ENCODE results near the gene TLNRD1.

The TLNRD1 gene

DNA sequence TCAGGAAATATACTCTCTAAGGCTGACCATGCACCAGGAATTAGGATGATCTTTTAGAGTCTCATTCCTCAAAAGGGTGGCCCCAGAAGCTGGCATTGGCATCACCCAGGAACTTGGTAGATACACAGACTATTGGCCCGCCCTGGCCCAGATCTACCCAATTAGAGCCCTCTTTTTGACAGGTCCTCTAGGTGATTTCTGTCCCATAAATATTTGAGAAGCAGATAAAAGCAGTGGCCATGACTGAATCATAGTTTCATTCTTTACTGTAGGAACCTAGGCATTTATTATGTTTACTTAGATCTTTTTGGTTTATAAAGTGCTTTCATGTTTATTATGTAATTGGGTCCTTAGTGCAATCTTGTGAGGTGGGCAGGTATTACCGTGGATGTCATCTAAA is 7.6 kb downstream of the TLNRD1 start:
- no peak for DNase-seq (ENCODE audit: low read depth in 2 of 2)
- H3K4me3 ChIP-seq (replicated peaks in 1 of 2; ENCODE audit: low read depth in 2 of 2, low read length in 2 of 2): no peak overlapping the region
- TF ChIP-seq, protein P1, sequence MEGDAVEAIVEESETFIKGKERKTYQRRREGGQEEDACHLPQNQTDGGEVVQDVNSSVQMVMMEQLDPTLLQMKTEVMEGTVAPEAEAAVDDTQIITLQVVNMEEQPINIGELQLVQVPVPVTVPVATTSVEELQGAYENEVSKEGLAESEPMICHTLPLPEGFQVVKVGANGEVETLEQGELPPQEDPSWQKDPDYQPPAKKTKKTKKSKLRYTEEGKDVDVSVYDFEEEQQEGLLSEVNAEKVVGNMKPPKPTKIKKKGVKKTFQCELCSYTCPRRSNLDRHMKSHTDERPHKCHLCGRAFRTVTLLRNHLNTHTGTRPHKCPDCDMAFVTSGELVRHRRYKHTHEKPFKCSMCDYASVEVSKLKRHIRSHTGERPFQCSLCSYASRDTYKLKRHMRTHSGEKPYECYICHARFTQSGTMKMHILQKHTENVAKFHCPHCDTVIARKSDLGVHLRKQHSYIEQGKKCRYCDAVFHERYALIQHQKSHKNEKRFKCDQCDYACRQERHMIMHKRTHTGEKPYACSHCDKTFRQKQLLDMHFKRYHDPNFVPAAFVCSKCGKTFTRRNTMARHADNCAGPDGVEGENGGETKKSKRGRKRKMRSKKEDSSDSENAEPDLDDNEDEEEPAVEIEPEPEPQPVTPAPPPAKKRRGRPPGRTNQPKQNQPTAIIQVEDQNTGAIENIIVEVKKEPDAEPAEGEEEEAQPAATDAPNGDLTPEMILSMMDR (IDR thresholded peaks at IDR 0.05; ENCODE audit: low read depth, low read length): no peak

DNA sequence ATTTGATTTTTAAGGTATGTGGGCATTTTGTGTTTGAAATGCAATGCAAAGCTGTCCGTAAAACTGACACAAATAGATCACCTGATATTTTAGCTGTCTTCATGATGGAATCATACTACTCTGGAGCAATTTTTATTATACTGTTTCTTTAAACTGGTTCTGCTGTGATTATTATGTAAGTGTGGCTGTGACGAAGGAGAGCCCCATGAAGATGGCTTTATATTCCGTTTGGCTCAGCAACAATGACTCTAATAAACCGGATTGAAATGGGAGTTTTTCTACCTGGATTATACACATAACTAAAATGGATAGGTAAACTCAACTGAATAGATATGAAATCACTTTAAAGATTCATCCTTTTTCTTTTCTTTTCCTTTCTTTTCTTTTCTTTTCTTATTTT is 9.4 kb downstream of the TLNRD1 start:
- TF ChIP-seq, protein P1 (IDR thresholded peaks at IDR 0.05; ENCODE audit: low read depth, low read length): no peak
- DNase-seq (ENCODE audit: low read depth in 2 of 2): no peak
- no peak overlapping the region for H3K4me3 ChIP-seq (replicated peaks in 1 of 2; ENCODE audit: low read depth in 2 of 2, low read length in 2 of 2)

DNA sequence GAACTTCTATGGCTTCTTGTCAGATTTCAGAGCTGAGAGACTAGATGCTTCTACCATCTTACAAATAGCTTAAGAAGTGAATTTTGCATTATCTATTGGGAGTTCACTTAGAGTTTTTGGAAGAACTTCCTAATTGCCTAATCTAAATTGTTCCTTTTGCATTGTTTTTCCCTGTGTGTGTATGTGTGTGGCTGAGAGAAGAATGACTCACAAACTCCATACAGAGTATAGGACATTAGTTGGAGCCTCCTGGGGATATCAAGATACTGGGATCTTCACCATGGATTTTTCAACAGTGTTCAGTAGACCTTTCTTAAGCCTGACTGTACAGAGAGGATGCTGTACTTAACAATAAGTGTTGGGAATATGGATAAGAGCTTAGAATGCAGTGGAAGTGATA is 10.9 kb downstream of the TLNRD1 start:
- TF ChIP-seq, protein P1 (IDR thresholded peaks at IDR 0.05; ENCODE audit: low read depth, low read length): no peak
- peak; percentile 65 to 71 for DNase-seq (ENCODE audit: low read depth in 2 of 2)
- H3K4me3 ChIP-seq (replicated peaks in 1 of 2; ENCODE audit: low read depth in 2 of 2, low read length in 2 of 2): no peak overlapping the region

DNA sequence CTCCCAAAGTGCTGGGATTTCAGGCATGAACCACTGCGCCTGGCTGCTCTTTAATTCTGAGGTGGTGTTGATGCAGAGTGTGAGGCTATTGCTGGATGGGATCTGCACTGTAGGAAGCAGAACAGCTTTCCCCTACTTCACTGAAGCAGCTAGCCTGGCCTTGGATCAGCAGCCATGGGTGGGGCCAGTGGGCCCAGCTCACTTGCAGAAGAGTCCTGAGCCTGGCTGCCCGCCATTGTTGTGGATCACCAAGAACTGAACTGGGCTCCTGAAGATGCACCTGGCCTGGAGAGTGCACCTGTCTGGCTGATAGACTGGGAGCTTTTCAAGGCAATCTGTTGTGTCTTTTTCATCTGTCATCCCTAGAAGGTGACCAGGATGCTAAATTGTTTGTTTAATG is 11.9 kb downstream of the TLNRD1 start:
- no peak for DNase-seq (ENCODE audit: low read depth in 2 of 2)
- no peak overlapping the region for H3K4me3 ChIP-seq (replicated peaks in 1 of 2; ENCODE audit: low read depth in 2 of 2, low read length in 2 of 2)
- TF ChIP-seq, protein P1 (IDR thresholded peaks at IDR 0.05; ENCODE audit: low read depth, low read length): no peak

DNA sequence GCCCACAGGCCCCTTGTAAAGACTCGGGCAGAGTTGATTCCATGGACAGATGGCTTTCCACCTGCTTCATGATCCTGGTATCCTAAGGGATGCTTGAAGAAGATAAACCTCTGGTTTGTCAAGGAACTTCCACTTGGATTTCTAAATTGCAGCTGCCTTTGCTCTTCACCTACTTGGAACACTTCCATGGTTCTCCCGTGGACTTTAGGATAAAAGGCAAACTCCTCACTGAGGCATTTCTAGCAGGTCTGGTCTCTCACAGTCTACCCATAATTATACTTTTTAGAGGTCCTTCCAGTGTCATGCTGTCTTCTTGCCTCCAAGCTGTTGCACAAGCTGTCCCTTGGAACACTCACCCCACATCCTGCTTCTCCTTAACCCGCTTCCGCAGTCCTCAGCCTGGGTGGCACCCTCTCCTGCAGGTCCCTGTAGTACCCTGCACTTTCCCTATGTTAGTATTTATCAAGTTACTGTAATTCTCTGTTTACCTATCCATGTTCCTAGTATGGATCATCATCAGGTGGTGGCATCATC is 12.7 kb downstream of the TLNRD1 start:
- no peak for DNase-seq (ENCODE audit: low read depth in 2 of 2)
- H3K4me3 ChIP-seq (replicated peaks in 1 of 2; ENCODE audit: low read depth in 2 of 2, low read length in 2 of 2): no peak overlapping the region
- TF ChIP-seq, protein P1 (IDR thresholded peaks at IDR 0.05; ENCODE audit: low read depth, low read length): no peak

DNA sequence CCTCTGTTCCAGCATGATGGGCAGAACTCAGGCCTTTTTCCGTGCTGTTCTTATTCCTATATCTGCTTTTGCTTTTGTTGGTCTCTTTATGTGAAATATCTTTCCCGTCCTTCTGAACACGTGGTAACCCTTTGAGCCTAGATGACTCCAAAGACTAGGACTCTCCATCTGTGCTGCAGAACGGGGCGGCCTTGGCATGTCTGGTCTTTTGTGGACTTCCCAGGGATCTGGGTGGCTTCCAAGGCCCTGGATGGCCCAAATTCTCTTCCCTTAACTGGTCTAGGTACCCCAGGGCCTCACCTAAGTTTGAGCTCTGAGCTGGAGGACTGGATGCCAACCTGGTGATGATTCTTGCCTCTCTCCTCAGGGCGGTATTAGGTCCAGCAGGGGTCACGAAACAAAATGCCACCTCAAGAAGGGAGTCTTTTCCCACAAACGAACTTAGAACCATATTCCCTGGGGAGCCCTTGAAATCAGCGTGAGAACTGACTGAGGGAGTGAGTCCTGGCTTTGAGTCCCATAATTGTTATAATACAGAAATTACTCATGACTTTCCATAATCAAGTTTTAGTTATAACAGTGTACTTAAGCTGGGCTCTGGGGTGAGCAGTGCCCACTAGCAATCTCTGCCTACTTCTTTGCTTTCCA is 13.8 kb downstream of the TLNRD1 start:
- no peak overlapping the region for H3K4me3 ChIP-seq (replicated peaks in 1 of 2; ENCODE audit: low read depth in 2 of 2, low read length in 2 of 2)
- peak; percentile 25 to 71 for DNase-seq (ENCODE audit: low read depth in 2 of 2)
- TF ChIP-seq, protein P1 (IDR thresholded peaks at IDR 0.05; ENCODE audit: low read depth, low read length): no peak
